Amygdala (tissue), 56 donors: Measurements from ENCODE around the gene PRICKLE2.

Experiments used
- DNase-seq, 56 donors: peaks; one replicate each; lab custom pipeline; 2025; lab: John Stamatoyannopoulos, UW

The PRICKLE2 gene

DNA sequence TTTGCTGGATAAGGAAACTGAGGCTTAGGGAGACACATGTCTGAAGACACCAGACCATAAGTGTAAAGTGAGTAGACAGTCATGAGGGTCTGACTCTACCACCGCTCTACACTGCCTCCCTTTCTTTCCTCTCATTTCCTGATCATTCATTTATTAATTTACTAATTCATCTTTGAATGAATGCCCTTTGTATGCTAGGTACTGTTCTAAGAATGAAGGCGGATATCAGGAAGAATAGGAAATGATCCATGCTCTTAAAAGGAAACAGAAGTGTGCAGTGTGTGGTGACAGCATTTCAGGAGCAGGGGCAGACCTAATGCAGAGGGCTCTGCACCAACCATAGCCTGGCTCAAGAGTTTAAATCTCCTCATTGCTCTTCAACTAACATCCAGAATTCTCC lies 170.2 kb downstream of the PRICKLE2 start:
- no peak for DNase-seq

DNA sequence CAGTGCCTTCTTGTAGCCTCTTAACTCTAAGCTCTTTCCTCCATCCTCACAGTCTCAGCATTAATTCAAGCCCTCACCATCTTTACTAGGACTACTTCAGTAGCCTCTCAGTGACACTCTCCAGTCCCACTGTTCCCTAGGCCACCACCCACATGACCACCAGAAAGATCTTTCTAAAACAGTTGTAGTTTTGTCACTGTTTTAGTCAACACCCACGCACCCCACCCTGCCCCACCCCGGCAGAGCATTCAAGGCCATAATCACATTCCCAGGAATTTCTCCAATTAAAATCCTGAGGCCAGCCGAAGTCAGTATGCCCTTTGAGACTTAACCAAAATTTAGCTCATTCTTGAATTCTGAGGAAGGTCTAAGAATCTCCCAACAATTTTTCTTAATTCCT lies 170.8 kb downstream of the PRICKLE2 start:
- DNase-seq, result no peak

DNA sequence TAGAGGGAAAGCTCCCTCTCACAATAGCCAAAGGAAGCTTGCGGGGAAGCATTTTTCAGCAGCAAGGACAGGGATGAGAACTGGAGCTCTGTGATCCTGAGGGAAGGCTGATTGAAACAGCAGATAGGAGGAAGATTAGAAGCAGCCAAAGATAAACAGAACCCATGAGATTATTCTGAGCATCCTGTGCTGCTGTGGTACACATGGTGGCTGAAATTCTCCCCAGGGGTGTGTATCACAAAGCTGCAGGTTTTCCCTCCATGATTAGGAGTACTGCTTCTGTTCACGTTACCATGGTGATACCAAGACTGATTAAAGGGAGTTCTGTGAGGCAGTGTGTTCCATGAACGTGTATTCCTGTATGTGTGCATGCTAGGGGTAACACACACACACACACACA lies 171.7 kb downstream of the PRICKLE2 start:
- peak in 3 of 56 donors; percentile 7 to 51 (median 12) for DNase-seq

DNA sequence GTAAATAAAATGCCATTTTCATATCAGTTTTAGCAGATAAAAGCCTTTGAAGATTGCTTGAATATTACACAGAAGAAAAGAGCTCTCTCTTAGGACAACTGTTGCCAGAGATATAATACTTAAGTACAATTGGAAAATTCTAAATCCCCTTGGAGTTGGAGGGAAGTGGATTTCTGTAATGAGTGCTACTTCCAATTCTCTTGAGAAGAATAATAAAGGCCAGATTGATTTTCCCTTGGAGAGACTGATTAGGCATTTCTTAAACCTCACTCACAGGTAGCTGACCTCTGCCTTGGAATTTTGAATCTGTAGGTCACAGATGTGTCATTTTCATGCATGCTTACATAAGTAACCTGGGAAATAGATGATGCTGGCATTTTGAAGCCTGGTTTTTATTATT lies 172.1 kb downstream of the PRICKLE2 start:
- no peak for DNase-seq

DNA sequence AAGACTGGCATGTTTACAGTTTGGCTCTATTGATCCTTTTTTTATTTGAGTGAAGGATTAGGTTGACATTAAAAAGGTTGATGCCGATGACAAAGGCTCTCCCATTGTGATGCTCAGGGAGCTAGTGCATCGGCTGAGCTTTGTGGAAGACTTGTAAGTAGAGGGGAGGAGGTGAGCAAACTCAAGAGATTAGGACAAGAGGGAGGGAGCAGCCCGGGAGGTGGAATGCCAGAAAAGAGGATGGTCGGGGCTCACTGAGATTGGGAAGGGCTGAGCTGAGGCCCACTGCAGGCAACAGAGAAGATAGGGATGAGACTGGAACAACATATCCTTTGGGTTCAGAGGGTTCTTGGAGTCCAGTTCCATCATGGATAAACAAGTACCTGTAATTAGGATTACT lies 175.4 kb downstream of the PRICKLE2 start:
- no peak for DNase-seq

DNA sequence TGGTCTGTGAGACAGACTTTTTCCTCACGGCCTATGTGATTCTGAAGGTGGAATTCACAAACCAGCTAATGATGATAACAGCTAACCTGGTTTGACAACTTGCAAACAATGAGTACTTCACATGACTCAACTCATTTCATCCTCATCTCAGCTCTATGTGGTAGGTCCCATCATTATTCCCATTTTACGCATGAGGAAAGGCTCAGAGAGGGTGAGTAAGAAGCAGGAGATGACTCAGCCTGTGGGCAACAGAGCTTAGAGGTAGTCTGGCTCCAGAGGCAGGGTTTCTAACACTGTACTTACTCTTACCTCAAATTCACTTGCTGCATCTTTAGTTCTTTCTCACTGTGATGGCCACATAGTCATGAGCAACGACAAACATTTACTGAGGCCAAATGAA lies 176.1 kb downstream of the PRICKLE2 start:
- no peak for DNase-seq

DNA sequence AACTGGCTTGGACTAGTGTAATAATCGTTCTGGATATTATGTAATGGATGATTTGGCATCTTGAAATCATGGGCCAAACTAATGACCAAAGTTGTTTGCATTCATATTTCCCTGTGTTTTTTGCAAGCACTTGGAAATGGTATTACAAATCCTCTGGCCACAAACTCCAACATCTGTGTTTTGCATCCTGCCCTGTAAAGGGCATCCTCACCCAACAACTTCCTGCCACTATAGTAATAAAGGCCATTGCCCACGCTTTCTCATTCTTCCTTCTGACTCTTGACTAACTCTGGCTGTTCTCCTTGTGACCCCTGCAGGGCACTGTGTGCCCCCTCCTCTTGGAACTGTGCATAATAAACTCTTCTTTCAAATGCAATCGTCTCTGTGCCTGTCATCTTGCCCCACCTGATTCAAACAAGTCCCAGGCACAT lies 176.6 kb downstream of the PRICKLE2 start:
- DNase-seq, result no peak

DNA sequence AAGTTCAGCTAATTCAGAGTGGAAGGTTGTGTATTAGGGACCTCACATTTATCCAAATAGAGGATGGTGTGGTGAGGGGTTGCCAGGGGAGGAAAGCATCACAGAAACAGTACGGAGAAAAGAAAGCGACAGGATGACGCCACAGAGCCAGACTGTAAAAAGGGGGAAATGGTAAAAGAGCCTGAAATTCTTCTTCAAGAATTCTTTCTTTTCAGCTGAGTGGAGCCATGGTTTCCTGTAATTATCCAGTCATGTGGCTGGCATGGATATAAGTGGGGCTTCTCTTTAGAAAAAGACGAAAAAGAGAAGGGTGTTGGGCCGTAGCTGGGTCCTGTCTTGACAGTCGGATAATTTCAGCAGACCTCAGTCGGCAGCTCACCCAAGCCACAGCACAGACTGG lies 177.5 kb downstream of the PRICKLE2 start:
- no peak for DNase-seq

DNA sequence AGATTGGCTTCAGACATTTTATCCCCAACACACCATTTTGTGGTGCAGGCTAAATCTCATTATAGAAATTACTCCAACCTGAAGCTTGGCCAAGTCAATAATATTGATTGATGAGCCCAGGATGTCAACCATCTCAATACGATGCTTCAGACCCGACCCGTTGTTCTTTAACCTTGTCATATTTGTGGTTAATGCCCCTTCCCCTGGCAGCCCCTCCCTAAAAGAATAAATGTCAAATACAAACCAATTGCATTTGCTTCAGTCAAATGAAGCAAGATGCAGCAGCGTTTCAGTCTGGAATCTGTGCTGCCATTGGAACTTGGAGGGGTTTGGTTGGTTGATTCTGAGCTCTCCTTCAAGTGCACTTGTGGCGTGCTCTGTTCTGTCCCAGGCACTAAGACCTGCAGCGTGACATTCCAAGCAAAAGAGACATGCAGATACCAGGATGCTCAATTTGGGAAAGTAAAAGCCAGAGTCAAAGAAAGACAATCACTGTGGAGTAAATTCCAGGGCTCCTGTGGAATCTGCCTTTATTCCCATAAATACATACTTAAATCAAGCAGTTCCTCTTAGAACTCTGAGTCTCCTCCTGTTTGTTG lies 178.2 kb downstream of the PRICKLE2 start:
- DNase-seq, result no peak

DNA sequence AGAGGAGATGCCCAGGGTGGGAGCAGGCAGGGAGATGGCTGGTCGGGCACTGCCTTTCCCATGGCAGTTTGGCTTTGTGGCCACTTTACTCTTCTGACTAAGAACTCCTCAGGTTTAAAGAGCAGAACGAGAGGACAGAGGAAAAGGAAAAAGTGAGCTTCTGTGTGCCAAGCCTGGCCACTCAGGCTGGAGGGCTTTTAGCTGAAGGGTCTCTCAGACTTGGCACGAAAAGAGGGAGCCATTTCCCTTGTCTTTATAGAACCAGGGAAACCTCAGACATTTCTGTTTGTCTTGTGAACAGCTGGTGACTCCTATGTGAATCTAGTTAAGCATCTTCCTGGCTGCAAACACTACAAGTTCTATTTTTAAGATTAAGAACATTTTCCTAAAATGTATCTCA lies 178.7 kb downstream of the PRICKLE2 start:
- no peak for DNase-seq

DNA sequence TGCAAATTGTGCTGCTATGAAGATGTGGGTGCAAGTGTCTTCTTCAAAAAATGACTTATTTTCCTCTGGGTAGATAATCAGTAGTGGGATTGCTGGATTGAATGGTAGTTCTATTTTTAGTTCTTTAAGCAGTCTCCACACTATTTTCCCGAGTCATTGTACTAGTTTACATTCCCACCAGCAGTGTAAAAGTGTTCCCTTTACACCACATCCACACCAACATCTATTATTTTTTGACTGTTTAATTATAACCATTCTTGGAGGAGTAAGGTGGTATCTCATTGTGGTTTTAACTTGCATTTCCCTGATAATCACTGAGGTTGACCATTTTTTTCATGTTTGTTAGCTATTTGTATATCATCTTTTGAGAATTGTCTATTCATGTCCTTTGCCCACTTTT lies 182.3 kb downstream of the PRICKLE2 start:
- no peak for DNase-seq
